Body of pancreas (tissue), 4 donors: ENCODE results near the gene KANK2.

Experiments used
- POLR2A ChIP-seq, 3 donors: fragments of 450-650 bp; IDR thresholded peaks; one replicate each; pipeline ENCODE4 v1.6.1; 2016; ENCODE audit warnings: antibody characterized with exemption in 3 of 3, mild to moderate bottlenecking in 2 of 3
- TF ChIP-seq, protein P1 (sequence below), 7 experiments: fragments of 450-650 bp in 4 of 7; fragments of 200-600 bp in 3 of 7; sonication (generic) in 3 of 7; IDR thresholded peaks; one replicate each; pipeline ENCODE4 v1.5.1; 2016 to 2019; ENCODE audit warnings: antibody characterized with exemption in 7 of 7

DNA sequence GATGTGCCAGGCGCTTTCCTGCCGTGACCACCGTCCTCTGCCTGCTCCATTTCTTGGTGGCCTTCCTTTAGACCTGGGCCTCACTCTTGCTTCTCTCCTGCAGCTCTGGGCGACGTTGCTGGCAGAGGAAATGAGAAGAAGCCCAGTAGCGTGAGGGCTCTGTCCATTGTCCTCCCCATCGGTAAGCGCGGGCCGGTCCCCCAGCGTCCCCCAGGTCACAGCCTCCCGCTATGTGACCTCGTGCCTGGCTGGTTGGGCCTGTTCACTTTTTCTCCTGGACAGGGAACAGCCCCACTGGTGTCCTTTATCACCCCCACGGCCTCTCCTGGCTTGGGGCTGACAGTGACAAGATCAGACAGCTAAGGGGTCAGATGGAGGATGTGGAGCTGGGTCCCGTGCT is 69.4 kb downstream of the KANK2 start:
- TF ChIP-seq, protein P1, sequence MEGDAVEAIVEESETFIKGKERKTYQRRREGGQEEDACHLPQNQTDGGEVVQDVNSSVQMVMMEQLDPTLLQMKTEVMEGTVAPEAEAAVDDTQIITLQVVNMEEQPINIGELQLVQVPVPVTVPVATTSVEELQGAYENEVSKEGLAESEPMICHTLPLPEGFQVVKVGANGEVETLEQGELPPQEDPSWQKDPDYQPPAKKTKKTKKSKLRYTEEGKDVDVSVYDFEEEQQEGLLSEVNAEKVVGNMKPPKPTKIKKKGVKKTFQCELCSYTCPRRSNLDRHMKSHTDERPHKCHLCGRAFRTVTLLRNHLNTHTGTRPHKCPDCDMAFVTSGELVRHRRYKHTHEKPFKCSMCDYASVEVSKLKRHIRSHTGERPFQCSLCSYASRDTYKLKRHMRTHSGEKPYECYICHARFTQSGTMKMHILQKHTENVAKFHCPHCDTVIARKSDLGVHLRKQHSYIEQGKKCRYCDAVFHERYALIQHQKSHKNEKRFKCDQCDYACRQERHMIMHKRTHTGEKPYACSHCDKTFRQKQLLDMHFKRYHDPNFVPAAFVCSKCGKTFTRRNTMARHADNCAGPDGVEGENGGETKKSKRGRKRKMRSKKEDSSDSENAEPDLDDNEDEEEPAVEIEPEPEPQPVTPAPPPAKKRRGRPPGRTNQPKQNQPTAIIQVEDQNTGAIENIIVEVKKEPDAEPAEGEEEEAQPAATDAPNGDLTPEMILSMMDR (IDR thresholded peaks at IDR 0.05), result no peak
- TF ChIP-seq POLR2A (IDR thresholded peaks at IDR 0.05), result no peak
